Neural cell (in vitro differentiated cells): ENCODE data around the gene PHACTR3.

Experiments used
- CTCF ChIP-seq: fragments of 450-650 bp; IDR thresholded peaks from 2 replicates; pipeline ENCODE4 v1.5.1; 2014; ENCODE audit warnings: antibody characterized with exemption, mild to moderate bottlenecking, moderate library complexity; ENCODE audit not compliant: poor library complexity, severe bottlenecking
- EP300 ChIP-seq: fragments of 450-650 bp; conservative IDR thresholded peaks from 2 replicates; pipeline ENCODE4 v1.6.1; 2014; ENCODE audit warnings: antibody characterized with exemption, mild to moderate bottlenecking, moderate library complexity; ENCODE audit not compliant: poor library complexity, severe bottlenecking
- EZH2 ChIP-seq: fragments of 200-600, 300-800 bp; shearing (Covaris generic), sonication (generic); IDR thresholded peaks from 2 replicates; pipeline ENCODE4 v1.6.1; 2014; ENCODE audit warnings: antibody characterized with exemption, low read length, borderline replicate concordance, mild to moderate bottlenecking; ENCODE audit not compliant: insufficient read depth, poor library complexity, severe bottlenecking
- MXI1 ChIP-seq: fragments of 450-650 bp; conservative IDR thresholded peaks from 2 replicates; pipeline ENCODE4 v1.6.1; 2014; ENCODE audit warnings: antibody characterized with exemption, mild to moderate bottlenecking; ENCODE audit not compliant: poor library complexity, severe bottlenecking
- POLR2AphosphoS5 ChIP-seq: IDR thresholded peaks from 2 replicates; pipeline ENCODE4 v1.6.1; 2012
- RAD21 ChIP-seq: fragments of 450-650 bp; conservative IDR thresholded peaks from 2 replicates; pipeline ENCODE4 v1.6.1; 2014; ENCODE audit warnings: antibody characterized with exemption, mild to moderate bottlenecking, moderate library complexity
- REST ChIP-seq: IDR thresholded peaks from 2 replicates; pipeline ENCODE4 v1.6.1; 2012; ENCODE audit warnings: borderline replicate concordance
- SMC3 ChIP-seq: fragments of 450-650 bp; conservative IDR thresholded peaks from 2 replicates; pipeline ENCODE4 v1.6.1; 2014; ENCODE audit warnings: antibody characterized with exemption, mild to moderate bottlenecking, moderate library complexity; ENCODE audit not compliant: poor library complexity
- TAF1 ChIP-seq: IDR thresholded peaks from 2 replicates; pipeline ENCODE4 v1.6.1; 2012; ENCODE audit warnings: low read depth

GRCh38 chr20:59731376-59731775 is 127.0 kb downstream of the PHACTR3 start:
- TF ChIP-seq POLR2AphosphoS5 = no peak
- TF ChIP-seq CTCF = no peak
- TF ChIP-seq REST = no peak
- TF ChIP-seq RAD21 = no peak
- no peak for TF ChIP-seq EZH2
- TF ChIP-seq EP300 = no peak
- no peak for TF ChIP-seq TAF1
- TF ChIP-seq MXI1 = no peak
- TF ChIP-seq SMC3 = no peak
